ENCODE results near the gene METTL8.

- TF ChIP-seq EZH2phosphoT487 (IDR thresholded peaks at IDR 0.05; ENCODE audit: borderline replicate concordance, low read depth) (no peak), CTCF (IDR thresholded peaks at IDR 0.05) (no peak), SIN3A (IDR thresholded peaks at IDR 0.05; ENCODE audit: borderline replicate concordance, low read depth, low read length) (no peak)
Observed at GRCh38 chr2:171470129-171470528, 36.3 kb upstream of the METTL8 start.
